Right lobe of liver (tissue), 4 donors: Measurements from ENCODE around the gene COL27A1.

Experiments
- POLR2A ChIP-seq: fragments of 450-650 bp; IDR thresholded peaks from one replicate; pipeline ENCODE4 v1.6.1; 2017; ENCODE audit warnings: antibody characterized with exemption, mild to moderate bottlenecking
- TF ChIP-seq, protein P1 (sequence below), 4 donors: fragments of 200-600 bp in 3 of 4; fragments of 450-650 bp in 1 of 4; IDR thresholded peaks; one replicate each; pipeline versions ENCODE4 v1.5.1 to v1.8.0; 2016 to 2022; ENCODE audit warnings: antibody characterized with exemption in 4 of 4, mild to moderate bottlenecking in 2 of 4
- donor health status: DM: no; HTN: no; CAD: no.
- donor health status: DM: no; HTN: no; CAD: no.
- donor health status: DM: no; HTN: yes; CAD: no.

GRCh38 chr9:114321759-114322158, 166.4 kb downstream of the COL27A1 start:
- TF ChIP-seq POLR2A, result no peak
- TF ChIP-seq, protein P1, sequence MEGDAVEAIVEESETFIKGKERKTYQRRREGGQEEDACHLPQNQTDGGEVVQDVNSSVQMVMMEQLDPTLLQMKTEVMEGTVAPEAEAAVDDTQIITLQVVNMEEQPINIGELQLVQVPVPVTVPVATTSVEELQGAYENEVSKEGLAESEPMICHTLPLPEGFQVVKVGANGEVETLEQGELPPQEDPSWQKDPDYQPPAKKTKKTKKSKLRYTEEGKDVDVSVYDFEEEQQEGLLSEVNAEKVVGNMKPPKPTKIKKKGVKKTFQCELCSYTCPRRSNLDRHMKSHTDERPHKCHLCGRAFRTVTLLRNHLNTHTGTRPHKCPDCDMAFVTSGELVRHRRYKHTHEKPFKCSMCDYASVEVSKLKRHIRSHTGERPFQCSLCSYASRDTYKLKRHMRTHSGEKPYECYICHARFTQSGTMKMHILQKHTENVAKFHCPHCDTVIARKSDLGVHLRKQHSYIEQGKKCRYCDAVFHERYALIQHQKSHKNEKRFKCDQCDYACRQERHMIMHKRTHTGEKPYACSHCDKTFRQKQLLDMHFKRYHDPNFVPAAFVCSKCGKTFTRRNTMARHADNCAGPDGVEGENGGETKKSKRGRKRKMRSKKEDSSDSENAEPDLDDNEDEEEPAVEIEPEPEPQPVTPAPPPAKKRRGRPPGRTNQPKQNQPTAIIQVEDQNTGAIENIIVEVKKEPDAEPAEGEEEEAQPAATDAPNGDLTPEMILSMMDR (IDR thresholded peaks at IDR 0.05), result no peak
